GM12892 (cell line): ENCODE results near the gene PPDPF.

Source experiments
- POLR2A ChIP-seq: IDR thresholded peaks from 2 replicates; pipeline ENCODE4 v1.6.1; 2011; ENCODE audit warnings: low read depth, low read length, control low read depth
- POLR2AphosphoS5 ChIP-seq: IDR thresholded peaks from 2 replicates; pipeline ENCODE4 v1.6.1; 2011; ENCODE audit warnings: low read depth, low read length, control low read depth
- TAF1 ChIP-seq: IDR thresholded peaks from 2 replicates; pipeline ENCODE4 v1.6.1; 2011; ENCODE audit warnings: low read depth, mild to moderate bottlenecking, control low read depth, low read length, borderline replicate concordance

DNA sequence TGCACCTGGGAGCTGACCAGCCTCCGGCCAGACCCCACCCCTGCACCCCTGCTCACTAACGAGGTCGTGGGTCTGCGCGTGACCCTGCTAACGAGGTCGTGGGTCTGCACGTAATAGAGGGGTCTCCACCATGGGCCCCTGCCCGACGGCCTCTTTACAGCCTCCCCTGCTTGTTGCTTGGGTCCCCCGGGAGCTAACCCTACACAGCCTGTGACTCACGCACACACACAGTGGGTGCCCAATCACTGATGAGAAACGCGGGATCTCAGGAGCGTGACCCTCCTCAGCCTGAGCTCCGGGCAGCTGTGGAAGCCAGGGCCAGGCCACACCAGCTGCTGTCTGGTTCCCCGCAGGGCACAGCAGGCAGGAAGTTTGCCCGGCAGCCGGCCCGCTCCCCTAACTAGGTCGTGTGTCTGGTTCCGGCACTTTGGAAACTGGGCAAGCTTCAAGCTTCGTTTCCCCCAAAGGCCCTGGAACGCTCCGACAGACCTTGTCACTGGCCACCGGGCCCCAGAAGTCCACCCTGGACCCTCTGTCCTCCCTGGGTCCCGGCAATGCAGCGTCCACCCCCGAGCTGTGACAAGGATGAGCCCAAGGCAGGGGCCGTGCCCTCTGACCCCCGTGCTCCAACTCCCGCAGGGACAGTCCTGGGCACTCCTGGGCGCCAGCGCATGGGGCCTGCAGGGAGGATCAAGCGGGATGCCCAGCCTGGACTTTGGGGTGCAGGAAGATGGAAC is 15.8 kb downstream of the PPDPF start:
- TF ChIP-seq POLR2A (no peak), POLR2AphosphoS5 (no peak), TAF1 (no peak)
